ENCODE measurements around the gene ARHGAP45.

- TF ChIP-seq CTCF (IDR thresholded peaks at IDR 0.05; ENCODE audit: low read depth, low read length) = no peak
- no peak for TF ChIP-seq EZH2phosphoT487 (IDR thresholded peaks at IDR 0.05; ENCODE audit: low read depth)
Measured at GRCh38 chr19:1040476-1041271, 26.3 kb upstream of the ARHGAP45 start.
